Activated naive CD8-positive, alpha-beta T cell treated with anti-CD3 and anti-CD28 coated beads, Interleukin-2, amount 10 ng/mL, durations not matched to agents 7 days and 5 days (primary cell): ENCODE data around the gene PPTC7. TPM values are rescaled to one million over a fixed set of nuclear protein-coding genes. Genes with fewer than 3 reads are reported as not detected.
"Not testable (repeated sequence)": the region's sequence is repeated elsewhere in the genome, so short reads cannot be mapped to it uniquely, and the experiment has no call there.

Experiments
- ATAC-seq: fragments of 150-1000 bp; cut with Tn5 transposase; one replicate; pipeline ENCODE4 v1.10.0; 2021; ENCODE audit warnings: low read depth, moderate library complexity
- POLR2A ChIA-PET: fragments of 350-600 bp; sonication (Branson Sonifier 250); formaldehyde crosslinking; loops from one replicate; lab custom pipeline; 2021; ENCODE audit warnings: antibody characterized with exemption; lab: Charles Lee
- DNase-seq: peaks from one replicate; pipeline ENCODE4 v3.0.0; 2021
- H3K27ac Mint-ChIP-seq: one replicate; pipeline ENCODE4 v1.8.0; 2022; ENCODE audit warnings: mild to moderate bottlenecking, mixed read lengths
- H3K27me3 Mint-ChIP-seq: one replicate; pipeline ENCODE4 v1.8.0; 2022; ENCODE audit warnings: mild to moderate bottlenecking, moderate library complexity, mixed read lengths
- H3K36me3 Mint-ChIP-seq: one replicate; pipeline ENCODE4 v1.8.0; 2021; ENCODE audit warnings: mild to moderate bottlenecking, mixed read lengths
- H3K4me1 Mint-ChIP-seq: one replicate; pipeline ENCODE4 v1.8.0; 2021; ENCODE audit warnings: mixed read lengths
- H3K4me3 Mint-ChIP-seq: one replicate; pipeline ENCODE4 v1.8.0; 2022; ENCODE audit warnings: mild to moderate bottlenecking, moderate library complexity, mixed read lengths
- H3K9me3 Mint-ChIP-seq: one replicate; pipeline ENCODE4 v1.8.0; 2021; ENCODE audit warnings: mixed read lengths
- total RNA-seq, 2 experiments: library from RNA; stranded (reverse); gene quantifications; one replicate each; pipeline ENCODE4 v1.2.3, GENCODE V29; 2021

Gene PPTC7
- total RNA-seq, 2 experiments from 2014 or later = 28.3 to 30.0 TPM

GRCh38 chr12:110550981-110551380, 32.1 kb downstream of the PPTC7 start:
- Mint-ChIP-seq H3K9me3 (no peaks in the 10 kb centered on the region), H3K27me3 (no peaks in the 10 kb centered on the region), H3K4me1 (peaks cover 27% of the 10 kb centered on the region), H3K4me3 (no peak overlapping the region), H3K36me3 (peaks cover 9% of the 10 kb centered on the region), H3K27ac (no peak overlapping the region)
- ATAC-seq (no peak), DNase-seq (no peak)
- POLR2A ChIA-PET = interaction anchor here (1.3 to 1.5 kb wide), 2 partner anchors 35 to 49 kb away, joined by 3 to 4 read pairs; no protein-coding TSS in a partner anchor

GRCh38 chr12:110549716-110550115, 33.4 kb downstream of the PPTC7 start:
- no peak for DNase-seq
- no peaks in the 10 kb centered on the region for H3K9me3 Mint-ChIP-seq
- no peak overlapping the region for H3K4me3 Mint-ChIP-seq
- H3K27ac Mint-ChIP-seq = no peak overlapping the region
- no peaks in the 10 kb centered on the region for H3K27me3 Mint-ChIP-seq
- H3K36me3 Mint-ChIP-seq = peaks cover 18% of the 10 kb centered on the region
- POLR2A ChIA-PET = interaction anchor here (0.6 to 0.9 kb wide), 2 partner anchors 50 to 64 kb away, joined by 3 to 7 read pairs; partner anchors contain the start of gene TCTN1
- H3K4me1 Mint-ChIP-seq = peaks cover 26% of the 10 kb centered on the region
- ATAC-seq = no peak

GRCh38 chr12:110548678-110549077, 34.4 kb downstream of the PPTC7 start:
- no peak for ATAC-seq
- POLR2A ChIA-PET = no interaction called here
- H3K36me3 Mint-ChIP-seq = peaks cover 19% of the 10 kb centered on the region
- H3K4me1 Mint-ChIP-seq = peaks cover 24% of the 10 kb centered on the region
- H3K27me3 Mint-ChIP-seq = no peaks in the 10 kb centered on the region
- DNase-seq = no peak
- no peak overlapping the region for H3K4me3 Mint-ChIP-seq
- no peak overlapping the region for H3K27ac Mint-ChIP-seq
- no peaks in the 10 kb centered on the region for H3K9me3 Mint-ChIP-seq

GRCh38 chr12:110547090-110547489, 36.0 kb downstream of the PPTC7 start:
- no peaks in the 10 kb centered on the region for H3K27me3 Mint-ChIP-seq
- H3K27ac Mint-ChIP-seq = no peak overlapping the region
- H3K4me1 Mint-ChIP-seq = peaks cover 33% of the 10 kb centered on the region
- peaks cover 23% of the 10 kb centered on the region for H3K36me3 Mint-ChIP-seq
- H3K4me3 Mint-ChIP-seq = no peak overlapping the region
- no peaks in the 10 kb centered on the region for H3K9me3 Mint-ChIP-seq
- POLR2A ChIA-PET = no interaction called here
- ATAC-seq = no peak
- no peak for DNase-seq

- ATAC-seq = no peak
- Mint-ChIP-seq H3K27ac (no peak overlapping the region), H3K9me3 (no peaks in the 10 kb centered on the region), H3K36me3 (peaks cover 25% of the 10 kb centered on the region), H3K4me1 (peaks cover 31% of the 10 kb centered on the region), H3K4me3 (no peak overlapping the region), H3K27me3 (no peaks in the 10 kb centered on the region)
- DNase-seq = no peak
- POLR2A ChIA-PET = no interaction called here
Measured at GRCh38 chr12:110546339-110546738, 36.8 kb downstream of the PPTC7 start.

GRCh38 chr12:110545812-110546211, 37.3 kb downstream of the PPTC7 start:
- Mint-ChIP-seq H3K4me1 (peaks cover 31% of the 10 kb centered on the region), H3K27ac (peak overlapping the region; percentile 37), H3K27me3 (no peaks in the 10 kb centered on the region), H3K4me3 (no peak overlapping the region), H3K36me3 (peaks cover 25% of the 10 kb centered on the region), H3K9me3 (no peaks in the 10 kb centered on the region)
- ATAC-seq (no peak), DNase-seq (no peak)
- POLR2A ChIA-PET = no interaction called here

- H3K4me3 Mint-ChIP-seq, H3K27ac Mint-ChIP-seq, H3K27me3 Mint-ChIP-seq, H3K9me3 Mint-ChIP-seq, POLR2A ChIA-PET, ATAC-seq, DNase-seq: not testable (repeated sequence)
- peaks cover 25% of the 10 kb centered on the region for H3K36me3 Mint-ChIP-seq
- peaks cover 31% of the 10 kb centered on the region for H3K4me1 Mint-ChIP-seq
Measured at GRCh38 chr12:110545259-110545658, 37.9 kb downstream of the PPTC7 start.

- Mint-ChIP-seq H3K4me1 (peaks cover 34% of the 10 kb centered on the region), H3K4me3 (no peak overlapping the region), H3K27ac (no peak overlapping the region), H3K9me3 (no peaks in the 10 kb centered on the region), H3K36me3 (peaks cover 28% of the 10 kb centered on the region), H3K27me3 (no peaks in the 10 kb centered on the region)
- POLR2A ChIA-PET = interaction anchor here (0.9 kb wide), 1 partner anchor 41 kb away, joined by 3 read pairs; the partner anchor contains the start of gene RAD9B
- DNase-seq = no peak
- no peak for ATAC-seq
Measured at GRCh38 chr12:110543965-110544364, 39.2 kb downstream of the PPTC7 start.

- POLR2A ChIA-PET = interaction anchor here (0.9 kb wide), 1 partner anchor 41 kb away, joined by 3 read pairs; the partner anchor contains the start of gene RAD9B
- H3K27me3 Mint-ChIP-seq = no peaks in the 10 kb centered on the region
- no peak for DNase-seq
- H3K9me3 Mint-ChIP-seq = no peaks in the 10 kb centered on the region
- H3K36me3 Mint-ChIP-seq = peaks cover 27% of the 10 kb centered on the region
- H3K27ac Mint-ChIP-seq = peak overlapping the region; percentile 9
- no peak overlapping the region for H3K4me3 Mint-ChIP-seq
- peaks cover 33% of the 10 kb centered on the region for H3K4me1 Mint-ChIP-seq
- no peak for ATAC-seq
Measured at GRCh38 chr12:110543252-110543959, 39.7 kb downstream of the PPTC7 start.

GRCh38 chr12:110540048-110540447, 43.1 kb downstream of the PPTC7 start:
- no peaks in the 10 kb centered on the region for H3K27me3 Mint-ChIP-seq
- POLR2A ChIA-PET = no interaction called here
- DNase-seq = no peak
- H3K4me1 Mint-ChIP-seq = peaks cover 21% of the 10 kb centered on the region
- H3K4me3 Mint-ChIP-seq = no peak overlapping the region
- H3K27ac Mint-ChIP-seq = no peak overlapping the region
- no peak for ATAC-seq
- H3K36me3 Mint-ChIP-seq = peaks cover 25% of the 10 kb centered on the region
- no peaks in the 10 kb centered on the region for H3K9me3 Mint-ChIP-seq

- no peak overlapping the region for H3K4me3 Mint-ChIP-seq
- ATAC-seq (no peak), DNase-seq (no peak)
- H3K36me3 Mint-ChIP-seq = peaks cover 29% of the 10 kb centered on the region
- H3K27me3 Mint-ChIP-seq = no peaks in the 10 kb centered on the region
- POLR2A ChIA-PET = interaction anchor here (0.6 kb wide), 1 partner anchor 237 kb away, joined by 3 read pairs; no protein-coding TSS in a partner anchor
- peaks cover 21% of the 10 kb centered on the region for H3K4me1 Mint-ChIP-seq
- no peak overlapping the region for H3K27ac Mint-ChIP-seq
- no peaks in the 10 kb centered on the region for H3K9me3 Mint-ChIP-seq
Measured at GRCh38 chr12:110538869-110539622, 44.1 kb downstream of the PPTC7 start.

GRCh38 chr12:110537605-110538409, 45.3 kb downstream of the PPTC7 start:
- peaks cover 13% of the 10 kb centered on the region for H3K4me1 Mint-ChIP-seq
- DNase-seq = no peak
- POLR2A ChIA-PET = interaction anchor here (0.6 kb wide), 1 partner anchor 215 kb away, joined by 3 read pairs; no protein-coding TSS in a partner anchor
- H3K9me3 Mint-ChIP-seq = no peaks in the 10 kb centered on the region
- ATAC-seq = no peak
- H3K36me3 Mint-ChIP-seq = peaks cover 32% of the 10 kb centered on the region
- no peaks in the 10 kb centered on the region for H3K27me3 Mint-ChIP-seq
- no peak overlapping the region for H3K27ac Mint-ChIP-seq
- no peak overlapping the region for H3K4me3 Mint-ChIP-seq
